ENCODE measurements around the gene GTF2A1L.

The GTF2A1L gene

GRCh38 chr2:48626047-48626446 lies 8.4 kb downstream of the GTF2A1L start:
- Mint-ChIP-seq H3K4me1 (no peaks in the 10 kb centered on the region), H3K4me3 (no peak overlapping the region), H3K27ac (no peak overlapping the region), H3K27me3 (peaks cover 2 to 18% of the 10 kb centered on the region in 2 donors), H3K9me3 (peaks cover 0 to 6% of the 10 kb centered on the region in 2 donors), H3K36me3 (no peaks in the 10 kb centered on the region)
- ATAC-seq (replicated peaks) (no peak), DNase-seq (no peak)

- H3K27ac Mint-ChIP-seq, result no peak overlapping the region
- ATAC-seq (replicated peaks) (no peak), DNase-seq (no peak)
- H3K36me3 Mint-ChIP-seq, result no peaks in the 10 kb centered on the region
- H3K9me3 Mint-ChIP-seq, result peaks cover 4% of the 10 kb centered on the region in 2 donors
- H3K27me3 Mint-ChIP-seq, result peaks cover 19 to 62% of the 10 kb centered on the region in 2 donors
- no peak overlapping the region for H3K4me3 Mint-ChIP-seq
- no peaks in the 10 kb centered on the region for H3K4me1 Mint-ChIP-seq
Measured at GRCh38 chr2:48633143-48633542, 15.5 kb downstream of the GTF2A1L start.

GRCh38 chr2:48635786-48636185 lies 18.1 kb downstream of the GTF2A1L start:
- peaks cover 19 to 53% of the 10 kb centered on the region in 2 donors for H3K27me3 Mint-ChIP-seq
- H3K36me3 Mint-ChIP-seq, result no peaks in the 10 kb centered on the region
- no peak overlapping the region for H3K27ac Mint-ChIP-seq
- peaks cover 4% of the 10 kb centered on the region in 2 donors for H3K9me3 Mint-ChIP-seq
- H3K4me1 Mint-ChIP-seq, result no peaks in the 10 kb centered on the region
- ATAC-seq (replicated peaks) (no peak), DNase-seq (no peak)
- H3K4me3 Mint-ChIP-seq, result no peak overlapping the region

- Mint-ChIP-seq H3K4me1 (no peaks in the 10 kb centered on the region), H3K9me3 (peaks cover 4% of the 10 kb centered on the region in 2 donors), H3K27me3 (peaks cover 7 to 40% of the 10 kb centered on the region in 2 donors), H3K4me3 (no peak overlapping the region), H3K36me3 (no peaks in the 10 kb centered on the region), H3K27ac (no peak overlapping the region)
- ATAC-seq (replicated peaks), result no peak
- DNase-seq, result no peak
Measured at GRCh38 chr2:48638261-48638660, 20.6 kb downstream of the GTF2A1L start.

GRCh38 chr2:48651158-48651790 lies 33.6 kb downstream of the GTF2A1L start:
- H3K4me3 Mint-ChIP-seq, result no peak overlapping the region
- ATAC-seq (replicated peaks) (no peak), DNase-seq (no peak)
- peaks cover 4 to 7% of the 10 kb centered on the region in 2 donors for H3K27me3 Mint-ChIP-seq
- H3K9me3 Mint-ChIP-seq, result no peaks in the 10 kb centered on the region
- no peaks in the 10 kb centered on the region for H3K4me1 Mint-ChIP-seq
- no peaks in the 10 kb centered on the region for H3K36me3 Mint-ChIP-seq
- H3K27ac Mint-ChIP-seq, result no peak overlapping the region

GRCh38 chr2:48668992-48669391 lies 51.3 kb downstream of the GTF2A1L start:
- H3K4me1 Mint-ChIP-seq, result no peaks in the 10 kb centered on the region
- H3K36me3 Mint-ChIP-seq, result no peaks in the 10 kb centered on the region
- H3K4me3 Mint-ChIP-seq, result no peak overlapping the region
- H3K27ac Mint-ChIP-seq, result no peak overlapping the region
- H3K9me3 Mint-ChIP-seq, result peaks cover 0 to 1% of the 10 kb centered on the region in 2 donors
- peaks cover 12 to 18% of the 10 kb centered on the region in 2 donors for H3K27me3 Mint-ChIP-seq
- ATAC-seq (replicated peaks) (no peak), DNase-seq (no peak)

- H3K4me1 Mint-ChIP-seq, result peaks cover 0 to 3% of the 10 kb centered on the region in 2 donors
- ATAC-seq (replicated peaks) (no peak), DNase-seq (no peak)
- no peak overlapping the region for H3K27ac Mint-ChIP-seq
- H3K4me3 Mint-ChIP-seq, result no peak overlapping the region
- H3K9me3 Mint-ChIP-seq, result no peaks in the 10 kb centered on the region
- peaks cover 12 to 14% of the 10 kb centered on the region in 2 donors for H3K27me3 Mint-ChIP-seq
- no peaks in the 10 kb centered on the region for H3K36me3 Mint-ChIP-seq
Measured at GRCh38 chr2:48673581-48673980, 55.9 kb downstream of the GTF2A1L start.

- ATAC-seq (replicated peaks), result no peak
- no peak overlapping the region for H3K27ac Mint-ChIP-seq
- H3K9me3 Mint-ChIP-seq, result no peaks in the 10 kb centered on the region
- H3K36me3 Mint-ChIP-seq, result no peaks in the 10 kb centered on the region
- H3K27me3 Mint-ChIP-seq, result peaks cover 10 to 14% of the 10 kb centered on the region in 2 donors
- DNase-seq, result no peak
- H3K4me1 Mint-ChIP-seq, result peaks cover 0 to 3% of the 10 kb centered on the region in 2 donors
- H3K4me3 Mint-ChIP-seq, result no peak overlapping the region
Measured at GRCh38 chr2:48674933-48675332, 57.3 kb downstream of the GTF2A1L start.

- Mint-ChIP-seq H3K36me3 (no peaks in the 10 kb centered on the region), H3K27me3 (peaks cover 12 to 18% of the 10 kb centered on the region in 2 donors), H3K27ac (no peak overlapping the region), H3K4me3 (no peak overlapping the region), H3K4me1 (peaks cover 0 to 3% of the 10 kb centered on the region in 2 donors), H3K9me3 (no peaks in the 10 kb centered on the region)
- ATAC-seq (replicated peaks) (no peak), DNase-seq (no peak)
Measured at GRCh38 chr2:48677450-48677849, 59.8 kb downstream of the GTF2A1L start.

- Mint-ChIP-seq H3K27ac (no peak overlapping the region), H3K36me3 (no peaks in the 10 kb centered on the region), H3K27me3 (peaks cover 2 to 29% of the 10 kb centered on the region in 2 donors), H3K4me3 (no peak overlapping the region), H3K9me3 (no peaks in the 10 kb centered on the region), H3K4me1 (no peaks in the 10 kb centered on the region)
- ATAC-seq (replicated peaks) (no peak), DNase-seq (no peak)
Measured at GRCh38 chr2:48685126-48685525, 67.5 kb downstream of the GTF2A1L start.

GRCh38 chr2:48691935-48692691 lies 74.5 kb downstream of the GTF2A1L start:
- no peaks in the 10 kb centered on the region for H3K9me3 Mint-ChIP-seq
- H3K27ac Mint-ChIP-seq, result no peak overlapping the region
- H3K27me3 Mint-ChIP-seq, result no peaks in the 10 kb centered on the region
- no peak overlapping the region for H3K4me3 Mint-ChIP-seq
- H3K4me1 Mint-ChIP-seq, result no peaks in the 10 kb centered on the region
- H3K36me3 Mint-ChIP-seq, result no peaks in the 10 kb centered on the region
- DNase-seq, result no peak
- ATAC-seq (replicated peaks), result no peak

GRCh38 chr2:48693066-48693465 lies 75.4 kb downstream of the GTF2A1L start:
- H3K4me1 Mint-ChIP-seq, result no peaks in the 10 kb centered on the region
- no peaks in the 10 kb centered on the region for H3K27me3 Mint-ChIP-seq
- no peaks in the 10 kb centered on the region for H3K9me3 Mint-ChIP-seq
- H3K36me3 Mint-ChIP-seq, result no peaks in the 10 kb centered on the region
- no peak overlapping the region for H3K4me3 Mint-ChIP-seq
- no peak for DNase-seq
- H3K27ac Mint-ChIP-seq, result no peak overlapping the region
- no peak for ATAC-seq (replicated peaks)

GRCh38 chr2:48693645-48694044 lies 76.0 kb downstream of the GTF2A1L start:
- no peaks in the 10 kb centered on the region for H3K36me3 Mint-ChIP-seq
- ATAC-seq (replicated peaks) (no peak), DNase-seq (no peak)
- H3K27ac Mint-ChIP-seq, result no peak overlapping the region
- H3K4me3 Mint-ChIP-seq, result no peak overlapping the region
- no peaks in the 10 kb centered on the region for H3K27me3 Mint-ChIP-seq
- H3K9me3 Mint-ChIP-seq, result no peaks in the 10 kb centered on the region
- no peaks in the 10 kb centered on the region for H3K4me1 Mint-ChIP-seq

GRCh38 chr2:48694149-48694548 lies 76.5 kb downstream of the GTF2A1L start:
- no peaks in the 10 kb centered on the region for H3K9me3 Mint-ChIP-seq
- DNase-seq (no peak), ATAC-seq (replicated peaks) (no peak)
- H3K4me1 Mint-ChIP-seq, result no peaks in the 10 kb centered on the region
- H3K36me3 Mint-ChIP-seq, result no peaks in the 10 kb centered on the region
- H3K4me3 Mint-ChIP-seq, result no peak overlapping the region
- H3K27me3 Mint-ChIP-seq, result no peaks in the 10 kb centered on the region
- no peak overlapping the region for H3K27ac Mint-ChIP-seq

GRCh38 chr2:48695991-48696390 lies 78.3 kb downstream of the GTF2A1L start:
- H3K4me3 Mint-ChIP-seq, result no peak overlapping the region
- H3K36me3 Mint-ChIP-seq, result no peaks in the 10 kb centered on the region
- ATAC-seq (replicated peaks) (no peak), DNase-seq (no peak)
- no peaks in the 10 kb centered on the region for H3K4me1 Mint-ChIP-seq
- no peak overlapping the region for H3K27ac Mint-ChIP-seq
- H3K9me3 Mint-ChIP-seq, result no peaks in the 10 kb centered on the region
- H3K27me3 Mint-ChIP-seq, result no peaks in the 10 kb centered on the region

All from stimulated activated naive B cell treated with anti-CD40 and anti-IgM and Interleukin-4, amounts not matched to agents 10 μg/mL and 1 μg/mL and 100 μg/mL, for 72 hours (primary cell).